ENCODE results near the gene ZNF132. TPM values are rescaled to one million over a fixed set of nuclear protein-coding genes. Genes with fewer than 3 reads are reported as not detected.

The ZNF132 gene
- total and polyA plus RNA-seq, 3 donors from 2014 or later, result 5.5 to 11.6 (median 11.4) TPM

GRCh38 chr19:58385313-58385890 is 54.6 kb downstream of the ZNF132 start:
- Histone ChIP-seq H3K4me1 (peaks cover 28% of the 10 kb centered on the region), H3K36me3 (ENCODE audit: low read depth, missing control alignments) (no peaks in the 10 kb centered on the region), H3K9me3 (no peaks in the 10 kb centered on the region), H3K4me3 (no peak overlapping the region), H3K27ac (peak overlapping the region; percentile 91 to 95), H3K27me3 (no peaks in the 10 kb centered on the region)
- DNase-seq, result no peak
- TF ChIP-seq CTCF (IDR thresholded peaks at IDR 0.05) (no peak), POLR2A (IDR thresholded peaks at IDR 0.05) (no peak)
- intact Hi-C loops (cut with DNase I; ENCODE audit: low total_unique reads), result no loop called here
- 57 to 66% methylated on average over 5 to 9 of the region's 9 CpGs for WGBS, 2 donors

GRCh38 chr19:58382997-58383603 is 56.9 kb downstream of the ZNF132 start:
- Histone ChIP-seq H3K4me1 (peaks cover 30% of the 10 kb centered on the region), H3K27me3 (no peaks in the 10 kb centered on the region), H3K9me3 (no peaks in the 10 kb centered on the region), H3K4me3 (no peak overlapping the region), H3K27ac (no peak overlapping the region), H3K36me3 (ENCODE audit: low read depth, missing control alignments) (no peaks in the 10 kb centered on the region)
- TF ChIP-seq POLR2A (IDR thresholded peaks at IDR 0.05), result no peak
- TF ChIP-seq CTCF (IDR thresholded peaks at IDR 0.05), result no peak
- intact Hi-C loops (cut with DNase I; ENCODE audit: low total_unique reads), result no loop called here
- WGBS, 2 donors, result 91% methylated on average over 6 of the region's 6 CpGs; no CpG with 5 or more reads in 1 of the 2 donors
- no peak for DNase-seq

Small RNA genes lying within 50 kb of the gene (microRNA-seq; reads per million reads assigned to microRNA genes)
- gene MIR4754 (ENCODE audit: borderline number of aligned reads in 2 of 2, borderline replicate concordance in 1 of 2), result 0 reads per million in 2 donors

Small RNA genes lying within 50 kb of the gene (small RNA-seq; reads per million reads assigned to genes)
- gene MIR4754 (0 to 0.09 reads per million in 2 donors), gene RNU6-1337P (0 reads per million in 2 donors)

Other genes starting within 250 kb of the ZNF132 start
- 10 to 100 TPM; 92.2 to 93.9 TPM for gene ZNF544, start 211.2 kb downstream of the ZNF132 start, total RNA-seq
- gene ZNF544, start 211.2 kb downstream of the ZNF132 start, polyA plus RNA-seq (ENCODE audit: insufficient read depth, low read depth, low replicate concordance), result 45.8 TPM
- 10 to 100 TPM in 1 of 2 donors, 1 to 10 TPM in 1; 9.6 to 10.4 TPM for gene ZNF8, start 161.2 kb downstream of the ZNF132 start, total RNA-seq
- gene ZNF8, start 161.2 kb downstream of the ZNF132 start, polyA plus RNA-seq (ENCODE audit: insufficient read depth, low read depth, low replicate concordance), result 2.6 TPM
- 10 to 100 TPM; 48.9 to 58.5 TPM for gene ERVK3-1, start 134.8 kb downstream of the ZNF132 start, total RNA-seq
- gene ERVK3-1, start 134.8 kb downstream of the ZNF132 start, polyA plus RNA-seq (ENCODE audit: insufficient read depth, low read depth, low replicate concordance), result 34.0 TPM
- gene ZSCAN22, start 113.2 kb downstream of the ZNF132 start, total RNA-seq, result 1 to 10 TPM; 3.5 to 4.9 TPM
- 2.4 TPM for gene ZSCAN22, start 113.2 kb downstream of the ZNF132 start, polyA plus RNA-seq (ENCODE audit: insufficient read depth, low read depth, low replicate concordance)
- 10 to 100 TPM in 1 of 2 donors, 1 to 10 TPM in 1; 3.5 to 13.1 TPM for gene A1BG, start 86.7 kb downstream of the ZNF132 start, total RNA-seq
- 4.5 TPM for gene A1BG, start 86.7 kb downstream of the ZNF132 start, polyA plus RNA-seq (ENCODE audit: insufficient read depth, low read depth, low replicate concordance)
- gene ZNF497, start 77.4 kb downstream of the ZNF132 start, total RNA-seq, result 10 to 100 TPM; 10.3 to 10.7 TPM
- gene ZNF497, start 77.4 kb downstream of the ZNF132 start, polyA plus RNA-seq (ENCODE audit: insufficient read depth, low read depth, low replicate concordance), result 2.6 TPM
- 1 to 10 TPM; 6.2 to 9.3 TPM for gene ZNF837, start 59.1 kb downstream of the ZNF132 start, total RNA-seq
- gene ZNF837, start 59.1 kb downstream of the ZNF132 start, polyA plus RNA-seq (ENCODE audit: insufficient read depth, low read depth, low replicate concordance), result 1.3 TPM
- 1,000 to 10,000 TPM in 1 of 2 donors, 100 to 1,000 TPM in 1; 437 to 1,004 TPM for gene RPS5, start 52.9 kb downstream of the ZNF132 start, total RNA-seq
- gene RPS5, start 52.9 kb downstream of the ZNF132 start, polyA plus RNA-seq (ENCODE audit: insufficient read depth, low read depth, low replicate concordance), result 746 TPM
- gene RNF225, start 44.5 kb downstream of the ZNF132 start, total RNA-seq, result not detected
- not detected for gene RNF225, start 44.5 kb downstream of the ZNF132 start, polyA plus RNA-seq (ENCODE audit: insufficient read depth, low read depth, low replicate concordance)
- gene ZNF584, start 31.5 kb downstream of the ZNF132 start, total RNA-seq, result 10 to 100 TPM; 22.1 to 33.9 TPM
- 10.4 TPM for gene ZNF584, start 31.5 kb downstream of the ZNF132 start, polyA plus RNA-seq (ENCODE audit: insufficient read depth, low read depth, low replicate concordance)
- gene ZNF324B, start 11.5 kb upstream of the ZNF132 start, total RNA-seq, result 10 to 100 TPM in 1 of 2 donors, 1 to 10 TPM in 1; 8.5 to 15.8 TPM
- 4.8 TPM for gene ZNF324B, start 11.5 kb upstream of the ZNF132 start, polyA plus RNA-seq (ENCODE audit: insufficient read depth, low read depth, low replicate concordance)
- 10 to 100 TPM; 23.2 to 24.8 TPM for gene ZNF324, start 26.9 kb upstream of the ZNF132 start, total RNA-seq
- gene ZNF324, start 26.9 kb upstream of the ZNF132 start, polyA plus RNA-seq (ENCODE audit: insufficient read depth, low read depth, low replicate concordance), result 7.8 TPM
- gene ZNF446, start 36.2 kb upstream of the ZNF132 start, total RNA-seq, result 10 to 100 TPM; 33.6 to 38.7 TPM
- gene ZNF446, start 36.2 kb upstream of the ZNF132 start, polyA plus RNA-seq (ENCODE audit: insufficient read depth, low read depth, low replicate concordance), result 24.3 TPM
- 10 to 100 TPM; 29.1 to 37.8 TPM for gene SLC27A5, start 71.8 kb upstream of the ZNF132 start, total RNA-seq
- gene SLC27A5, start 71.8 kb upstream of the ZNF132 start, polyA plus RNA-seq (ENCODE audit: insufficient read depth, low read depth, low replicate concordance), result 63.6 TPM
- 10 to 100 TPM; 14.0 to 15.1 TPM for gene ZBTB45, start 79.7 kb upstream of the ZNF132 start, total RNA-seq
- gene ZBTB45, start 79.7 kb upstream of the ZNF132 start, polyA plus RNA-seq (ENCODE audit: insufficient read depth, low read depth, low replicate concordance), result 6.9 TPM
- gene TRIM28, start 103.9 kb upstream of the ZNF132 start, total RNA-seq, result 100 to 1,000 TPM; 415 to 521 TPM
- 694 TPM for gene TRIM28, start 103.9 kb upstream of the ZNF132 start, polyA plus RNA-seq (ENCODE audit: insufficient read depth, low read depth, low replicate concordance)
- 100 to 1,000 TPM; 115 to 126 TPM for gene CHMP2A, start 115.0 kb upstream of the ZNF132 start, total RNA-seq
- gene CHMP2A, start 115.0 kb upstream of the ZNF132 start, polyA plus RNA-seq (ENCODE audit: insufficient read depth, low read depth, low replicate concordance), result 155 TPM
- gene UBE2M, start 118.5 kb upstream of the ZNF132 start, total RNA-seq, result 10 to 100 TPM; 65.0 to 65.2 TPM
- gene UBE2M, start 118.5 kb upstream of the ZNF132 start, polyA plus RNA-seq (ENCODE audit: insufficient read depth, low read depth, low replicate concordance), result 155 TPM
- 10 to 100 TPM; 55.8 to 56.1 TPM for gene MZF1, start 133.2 kb upstream of the ZNF132 start, total RNA-seq
- 23.9 TPM for gene MZF1, start 133.2 kb upstream of the ZNF132 start, polyA plus RNA-seq (ENCODE audit: insufficient read depth, low read depth, low replicate concordance)

All from testis (tissue), 3 donors.